VCaP (cell line): ENCODE measurements around the gene PDLIM7.

Experiments
- H3K27ac ChIP-seq: fragments of 450-650 bp; 2 replicates; pipeline ENCODE4 v1.5.1; 2017
- TF ChIP-seq, protein P1 (sequence below): fragments of 450-650 bp; conservative IDR thresholded peaks from 2 replicates; pipeline ENCODE4 v1.5.1; 2017; ENCODE audit warnings: mild to moderate bottlenecking, moderate library complexity

PDLIM7 gene

DNA sequence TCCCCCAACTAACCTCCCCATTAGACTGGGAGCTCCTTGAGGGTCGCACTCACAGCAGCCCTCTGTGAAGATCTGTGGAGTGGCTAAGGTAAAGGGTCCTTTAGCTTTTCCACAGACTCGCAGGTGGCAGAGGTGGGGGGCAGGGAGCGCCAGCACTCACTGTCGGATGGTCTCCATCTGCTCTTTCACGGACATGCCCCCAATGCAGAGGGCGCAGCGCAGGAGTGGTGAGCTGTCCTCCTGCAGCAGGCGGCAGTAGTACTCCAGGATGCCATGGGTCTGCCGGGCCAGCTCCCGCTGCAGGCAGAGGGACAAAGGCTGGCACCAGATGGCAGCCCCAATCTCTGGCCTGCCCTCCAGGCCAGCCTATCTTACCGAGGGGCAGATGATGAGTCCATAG, 17.1 kb upstream of the PDLIM7 start:
- H3K27ac ChIP-seq: no peak overlapping the region
- TF ChIP-seq, protein P1, sequence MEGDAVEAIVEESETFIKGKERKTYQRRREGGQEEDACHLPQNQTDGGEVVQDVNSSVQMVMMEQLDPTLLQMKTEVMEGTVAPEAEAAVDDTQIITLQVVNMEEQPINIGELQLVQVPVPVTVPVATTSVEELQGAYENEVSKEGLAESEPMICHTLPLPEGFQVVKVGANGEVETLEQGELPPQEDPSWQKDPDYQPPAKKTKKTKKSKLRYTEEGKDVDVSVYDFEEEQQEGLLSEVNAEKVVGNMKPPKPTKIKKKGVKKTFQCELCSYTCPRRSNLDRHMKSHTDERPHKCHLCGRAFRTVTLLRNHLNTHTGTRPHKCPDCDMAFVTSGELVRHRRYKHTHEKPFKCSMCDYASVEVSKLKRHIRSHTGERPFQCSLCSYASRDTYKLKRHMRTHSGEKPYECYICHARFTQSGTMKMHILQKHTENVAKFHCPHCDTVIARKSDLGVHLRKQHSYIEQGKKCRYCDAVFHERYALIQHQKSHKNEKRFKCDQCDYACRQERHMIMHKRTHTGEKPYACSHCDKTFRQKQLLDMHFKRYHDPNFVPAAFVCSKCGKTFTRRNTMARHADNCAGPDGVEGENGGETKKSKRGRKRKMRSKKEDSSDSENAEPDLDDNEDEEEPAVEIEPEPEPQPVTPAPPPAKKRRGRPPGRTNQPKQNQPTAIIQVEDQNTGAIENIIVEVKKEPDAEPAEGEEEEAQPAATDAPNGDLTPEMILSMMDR: no peak

GRCh38 chr5:177513500-177513899, 16.1 kb upstream of the PDLIM7 start:
- TF ChIP-seq, protein P1: no peak
- no peak overlapping the region for H3K27ac ChIP-seq

GRCh38 chr5:177512736-177513380, 15.5 kb upstream of the PDLIM7 start:
- TF ChIP-seq, protein P1: no peak
- H3K27ac ChIP-seq: no peak overlapping the region

DNA sequence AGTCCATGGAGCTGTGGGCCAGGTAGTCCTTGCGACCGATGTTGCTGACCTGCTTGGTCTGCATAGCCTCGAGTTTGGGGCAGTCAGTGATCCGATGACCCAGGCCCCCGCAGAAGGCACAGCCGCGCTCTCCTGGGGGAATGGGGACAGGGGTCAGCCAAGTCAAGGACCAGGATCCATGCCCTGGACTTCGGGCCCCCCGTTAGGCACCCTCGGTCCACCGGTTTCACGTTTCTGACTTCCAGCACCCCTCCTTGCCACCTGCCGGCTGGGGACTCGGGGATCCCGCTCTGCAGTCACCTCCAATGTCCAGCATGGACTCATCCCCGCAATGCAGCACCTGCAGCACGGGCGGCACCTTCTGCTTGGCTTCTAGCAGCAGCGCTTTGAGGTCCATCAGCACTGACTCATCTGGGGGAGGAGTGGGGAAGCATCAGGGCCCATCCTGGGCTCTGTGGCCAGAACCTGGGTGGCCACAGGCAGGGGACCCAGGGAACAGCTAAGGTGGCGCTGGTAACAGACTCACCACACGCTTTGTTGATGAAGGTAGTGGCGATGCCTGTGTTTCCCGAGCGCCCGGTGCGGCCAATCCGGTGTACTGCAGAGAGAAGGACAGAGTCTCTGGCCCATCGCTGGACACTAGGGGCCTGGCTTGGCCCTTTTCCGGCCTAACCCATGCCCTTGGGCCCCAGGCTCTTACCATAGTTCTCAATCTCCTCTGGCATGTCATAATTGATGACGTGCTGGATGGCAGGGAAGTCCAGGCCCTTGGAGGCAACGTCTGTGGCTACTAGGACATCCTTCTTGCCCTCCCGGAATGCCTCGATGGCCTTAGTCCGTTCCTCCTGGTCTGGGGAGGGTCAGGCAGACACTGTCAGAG, 14.6 kb upstream of the PDLIM7 start:
- H3K27ac ChIP-seq: no peak overlapping the region
- TF ChIP-seq, protein P1: no peak

- H3K27ac ChIP-seq: no peak overlapping the region
- TF ChIP-seq, protein P1: no peak
Measured at GRCh38 chr5:177511181-177511580, 13.8 kb upstream of the PDLIM7 start.

- TF ChIP-seq, protein P1: no peak
- H3K27ac ChIP-seq: no peak overlapping the region
Measured at GRCh38 chr5:177510567-177511053, 13.2 kb upstream of the PDLIM7 start.

- no peak overlapping the region for H3K27ac ChIP-seq
- TF ChIP-seq, protein P1: no peak
Measured at GRCh38 chr5:177509991-177510566, 12.7 kb upstream of the PDLIM7 start.
